GM18907 (cell line): ENCODE results near the gene C15orf40.

Source experiments
- ATAC-seq: cut with Tn5 transposase; IDR thresholded peaks from one replicate; pipeline ENCODE4 v1.9.1; 2021; ENCODE audit warnings: mild to moderate bottlenecking, moderate library complexity; ENCODE audit not compliant: unreplicated experiment

C15orf40 gene

GRCh38 chr15:82995076-82995475 lies 16.4 kb downstream of the C15orf40 start:
- ATAC-seq: no peak

DNA sequence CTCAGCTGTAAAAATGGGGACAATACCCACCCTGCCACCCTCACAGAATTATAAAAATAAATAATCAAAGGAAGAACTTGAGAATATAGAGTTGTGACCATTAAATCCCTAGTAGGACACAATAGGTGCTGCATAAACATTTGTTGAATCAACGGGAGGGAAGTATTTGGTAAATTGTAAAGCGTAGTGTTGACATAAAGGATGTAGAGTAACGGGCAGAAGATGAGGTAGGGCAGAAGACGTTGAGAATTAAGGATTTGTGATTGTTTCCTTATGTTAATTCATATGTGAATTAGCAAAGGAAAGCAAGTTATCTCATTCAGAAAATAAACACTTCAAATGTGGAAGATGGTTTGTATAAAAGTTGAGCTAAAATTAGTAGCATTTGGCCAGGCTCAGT lies 18.3 kb downstream of the C15orf40 start:
- no peak for ATAC-seq

GRCh38 chr15:82992436-82992998 lies 18.9 kb downstream of the C15orf40 start:
- ATAC-seq: no peak

GRCh38 chr15:82986442-82986780 lies 25.0 kb downstream of the C15orf40 start:
- peak; percentile 42 for ATAC-seq

GRCh38 chr15:82985688-82986441 lies 25.6 kb downstream of the C15orf40 start, which contains the start of gene RAMAC:
Gene RAMAC, plus strand, starts transcription at chr15:82986210. Its CDS starts 2,809 bp downstream, at chr15:82989019.
- ATAC-seq: peak; percentile 94

DNA sequence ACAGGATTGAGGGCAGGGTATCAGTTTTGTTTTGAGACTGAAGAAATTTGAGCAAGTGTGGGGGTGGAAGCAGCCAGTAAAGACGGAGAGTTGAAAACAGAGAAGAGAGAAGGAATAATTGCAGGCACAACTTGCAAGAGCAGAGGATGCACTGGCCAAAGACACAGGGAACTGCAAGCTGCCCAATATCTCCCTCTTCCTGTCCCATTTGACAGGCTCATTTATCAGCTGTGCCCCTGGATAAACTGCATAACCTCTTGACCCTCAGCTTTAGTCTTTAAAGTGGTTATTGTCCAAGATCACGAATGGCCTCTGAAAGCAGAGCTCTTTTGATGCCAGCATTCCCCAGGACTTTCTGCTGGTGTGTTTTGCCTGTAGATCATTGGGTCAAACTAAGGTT lies 30.5 kb downstream of the C15orf40 start:
- no peak for ATAC-seq

- no peak for ATAC-seq
Observed at GRCh38 chr15:82979726-82980125, 31.7 kb downstream of the C15orf40 start.

GRCh38 chr15:82978438-82978837 lies 33.0 kb downstream of the C15orf40 start:
- no peak for ATAC-seq

DNA sequence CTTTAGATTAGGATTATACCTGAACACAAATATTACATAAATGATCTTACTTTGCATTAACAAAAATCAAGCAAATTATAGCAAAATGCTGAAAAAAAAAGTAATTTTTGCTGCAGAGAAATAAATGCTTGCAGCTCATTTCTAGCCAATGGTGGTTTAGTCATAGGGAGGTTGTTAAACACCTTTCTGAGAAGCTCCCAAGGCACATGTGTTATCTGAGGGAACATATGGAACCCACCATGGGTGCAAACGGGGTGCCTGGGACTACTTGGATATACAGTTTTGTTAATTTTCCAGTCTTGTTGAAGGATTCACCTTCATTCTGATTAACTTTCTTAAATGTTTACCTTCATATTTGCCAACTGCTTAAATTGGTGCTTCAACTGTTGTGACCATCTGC lies 34.4 kb downstream of the C15orf40 start:
- no peak for ATAC-seq

- ATAC-seq: no peak
Observed at GRCh38 chr15:82972990-82973389, 38.4 kb downstream of the C15orf40 start.

DNA sequence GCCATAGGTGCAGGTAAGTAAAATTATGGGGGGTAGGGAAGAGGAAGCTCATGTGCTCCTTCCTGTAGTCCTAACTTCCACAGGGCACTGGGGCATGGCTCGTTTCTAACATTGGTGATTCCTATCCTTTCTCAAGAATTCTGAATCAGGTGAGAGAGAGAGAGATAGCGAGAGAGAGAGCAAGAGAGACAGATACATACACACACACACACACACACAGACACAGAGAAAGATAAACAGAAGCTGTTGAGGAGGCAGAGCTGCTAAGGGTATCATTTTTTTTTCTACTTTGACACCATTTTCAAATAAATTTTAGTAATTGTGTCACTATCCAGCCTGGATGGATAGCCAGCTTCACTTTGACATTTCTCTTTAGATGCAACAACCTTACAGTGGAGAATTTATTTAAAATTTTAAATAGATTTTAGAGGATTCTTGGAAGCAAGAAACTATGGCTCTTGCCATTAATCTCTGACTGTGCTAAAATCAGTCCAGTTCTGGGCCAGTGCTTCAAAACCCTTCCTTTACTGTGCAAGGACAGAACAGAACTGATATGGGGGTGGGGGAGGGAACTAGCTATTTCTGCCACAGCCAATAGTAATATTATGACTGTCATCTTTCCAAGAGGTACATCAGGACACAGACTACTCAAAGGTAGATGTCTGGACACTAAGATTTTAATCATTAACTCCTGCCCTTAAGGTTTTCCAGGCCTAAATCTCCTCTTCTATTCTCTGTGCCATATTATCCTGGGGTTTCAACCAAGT lies 40.0 kb downstream of the C15orf40 start:
- no peak for ATAC-seq

- no peak for ATAC-seq
Observed at GRCh38 chr15:82970696-82971095, 40.7 kb downstream of the C15orf40 start.

DNA sequence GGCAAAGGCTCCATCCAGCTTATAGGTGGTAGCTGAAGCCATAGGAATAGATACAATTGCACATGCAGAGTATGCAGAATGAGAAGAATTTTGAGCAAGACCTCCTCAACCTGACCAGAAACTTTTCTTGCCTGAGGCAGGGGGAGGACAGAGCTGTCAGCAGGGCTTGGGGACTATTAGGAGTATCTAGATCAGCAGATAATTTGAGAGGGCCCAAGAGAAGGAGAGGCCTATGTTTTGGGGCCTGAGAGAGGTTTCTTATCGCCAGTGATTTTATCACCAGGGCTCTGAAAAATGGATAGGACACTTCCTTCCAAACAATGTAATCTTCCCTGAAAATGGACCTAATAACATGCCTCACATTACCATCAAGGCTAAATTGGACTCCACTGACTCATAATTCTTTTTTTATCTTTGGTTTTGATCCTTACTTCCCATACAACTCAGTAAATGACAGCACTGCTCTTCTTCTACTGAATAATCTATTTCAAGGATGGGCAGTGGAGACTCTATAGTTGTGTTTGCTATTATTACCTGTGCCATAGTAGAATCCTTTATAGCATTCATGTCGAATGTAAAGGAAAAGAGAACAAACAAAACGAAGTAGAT lies 41.3 kb downstream of the C15orf40 start:
- no peak for ATAC-seq

DNA sequence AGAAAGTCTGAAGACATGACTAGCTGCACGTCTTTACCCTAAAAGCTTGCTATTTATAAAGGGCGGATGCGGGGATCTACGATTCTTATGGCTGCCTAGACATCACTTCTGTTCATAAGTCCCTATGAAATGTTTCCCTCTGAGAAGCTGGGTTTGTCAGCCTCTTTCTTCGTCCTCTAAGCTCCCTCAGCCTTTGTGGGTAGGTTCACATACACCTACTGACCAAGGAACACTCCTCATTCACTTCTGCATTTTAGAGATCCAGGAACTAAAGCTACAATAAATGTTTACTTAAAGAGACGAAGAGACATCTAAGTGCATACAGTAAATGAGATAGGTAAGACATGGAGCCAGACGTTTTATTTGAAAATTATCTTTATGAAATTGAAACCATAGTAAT lies 42.1 kb downstream of the C15orf40 start:
- ATAC-seq: no peak

DNA sequence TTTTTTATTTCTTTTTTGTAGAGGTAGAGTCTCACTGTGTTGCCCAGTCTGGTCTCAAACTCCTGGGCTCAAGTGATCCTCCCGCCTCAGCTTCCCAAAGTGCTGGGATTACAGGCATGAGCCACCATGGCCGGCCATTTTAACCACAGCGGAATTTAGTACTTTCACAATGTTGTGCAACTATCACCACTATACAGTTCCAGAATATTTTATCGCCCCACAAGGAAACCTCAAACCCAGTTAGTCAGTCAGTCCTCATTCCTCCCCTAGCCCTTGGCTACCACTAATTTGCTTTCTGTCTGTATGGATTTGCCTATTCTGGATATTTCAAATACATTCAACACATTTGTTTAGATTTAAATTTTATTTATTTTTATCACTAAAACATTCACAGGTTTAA lies 43.4 kb downstream of the C15orf40 start:
- no peak for ATAC-seq

DNA sequence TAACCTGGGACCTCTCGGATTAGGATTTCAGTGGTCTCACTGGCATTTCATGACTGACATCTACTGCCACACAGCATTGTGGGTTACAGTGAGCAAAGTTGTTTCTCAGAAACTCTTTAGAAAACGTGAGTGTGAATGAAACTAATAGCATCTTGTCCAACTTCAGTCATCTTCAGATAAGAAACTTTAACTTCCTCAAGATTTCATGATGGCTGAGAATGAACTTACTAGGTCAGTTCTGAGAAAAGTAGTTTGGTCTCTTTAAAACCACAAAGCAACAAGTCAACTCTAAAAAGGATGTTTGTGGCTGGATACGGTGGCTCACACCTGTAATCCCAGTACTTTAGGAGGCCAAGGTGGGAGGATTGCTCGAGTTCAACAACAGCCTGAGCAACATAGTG lies 44.8 kb downstream of the C15orf40 start:
- ATAC-seq: peak; percentile 87

GRCh38 chr15:82964890-82965289 lies 46.5 kb downstream of the C15orf40 start:
- no peak for ATAC-seq

DNA sequence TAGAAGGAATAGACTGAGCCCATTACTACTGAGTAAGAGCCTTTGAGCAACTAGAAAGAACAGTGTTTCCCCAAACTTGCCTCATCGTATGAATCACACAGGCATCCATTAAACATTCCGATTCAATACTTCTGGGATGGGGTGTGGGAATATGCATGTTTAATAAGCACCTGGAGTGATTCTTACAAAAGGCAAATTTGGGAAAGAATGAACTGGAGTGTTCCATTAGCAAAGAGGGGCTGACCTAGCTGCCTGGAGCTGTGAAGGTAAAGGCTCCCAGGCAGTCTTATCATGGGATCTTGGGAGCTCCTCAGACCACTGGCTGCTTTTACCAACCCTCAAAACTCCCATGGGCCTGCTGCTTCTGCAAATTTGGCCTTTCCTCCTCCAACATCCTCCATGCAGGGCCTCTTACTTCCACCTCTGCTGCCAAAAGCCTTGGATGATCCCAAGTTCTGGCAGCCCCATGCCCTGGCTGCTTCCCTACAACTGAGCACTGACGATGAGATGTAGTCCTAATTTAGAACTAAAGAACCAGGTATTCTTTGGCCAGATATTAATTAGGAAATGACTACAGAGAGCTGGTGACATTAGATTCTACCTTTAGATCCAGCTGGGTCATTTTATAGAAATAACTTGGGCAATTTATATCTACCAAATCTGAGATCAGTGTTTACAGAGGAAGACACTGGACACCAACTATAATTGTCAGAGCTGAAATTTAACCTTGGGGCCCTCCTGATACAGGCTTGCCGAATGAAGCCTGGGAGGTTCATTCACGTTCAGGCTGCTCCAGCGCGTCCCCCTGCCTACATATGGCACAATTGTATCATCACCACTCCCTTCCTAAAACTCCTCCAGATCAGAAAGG lies 47.7 kb downstream of the C15orf40 start:
- no peak for ATAC-seq

GRCh38 chr15:82960766-82961165 lies 50.7 kb downstream of the C15orf40 start:
- ATAC-seq: no peak

GRCh38 chr15:82959423-82959822 lies 52.0 kb downstream of the C15orf40 start:
- ATAC-seq: no peak

- no peak for ATAC-seq
Observed at GRCh38 chr15:82958638-82959037, 52.8 kb downstream of the C15orf40 start.
